Measurements from ENCODE around the gene INPP4B.

- TF ChIP-seq POLR2A (IDR thresholded peaks at IDR 0.05), result no peak
- no peak for TF ChIP-seq CTCF (IDR thresholded peaks at IDR 0.05)
Observed at GRCh38 chr4:141999446-142000143, 846.5 kb downstream of the INPP4B start.

Data from Peyer's patch (tissue), 4 donors.